GM12878 (cell line): ENCODE results near the gene LPIN1. TPM values are rescaled to one million over a fixed set of nuclear protein-coding genes. Genes with fewer than 3 reads are reported as not detected.
A peak's percentile ranks its signal among the peaks of the same experiment; 100 is the strongest.

ENCODE experiments used
- ATAC-seq: fragments of 200-7000 bp; cut with Tn5 transposase; 3 replicates; pipeline ENCODE4 v1.9.1; 2020; ENCODE audit warnings: mild to moderate bottlenecking, moderate library complexity
- BruUV-seq: library from RNA; stranded (reverse); fragments of 400-500 nt; replicated peaks from 2 replicates; lab custom pipeline; 2021; lab: Mats Ljungman, UMichigan
- CTCF ChIA-PET: fragments of 300-600 bp; sonication (Branson Sonifier 250); formaldehyde crosslinking; extraction: SDS; loops from one replicate; lab custom pipeline; 2021; ENCODE audit warnings: inconsistent platforms; lab: Yijun Ruan, JAX
- POLR2A ChIA-PET: fragments of 350-600 bp; formaldehyde crosslinking; extraction: SDS; loops from one replicate; lab custom pipeline; 2021; ENCODE audit warnings: inconsistent platforms; lab: Charles Lee
- RAD21 ChIA-PET: fragments of 300-600 bp; sonication (Branson Sonifier 250); formaldehyde crosslinking; loops from one replicate; lab custom pipeline; 2023; ENCODE audit warnings: antibody characterized with exemption; ENCODE audit not compliant: unreplicated experiment; lab: Charles Lee
- SMC1A ChIA-PET: fragments of 300-600 bp; sonication (Branson Sonifier 250); formaldehyde crosslinking; loops from one replicate; lab custom pipeline; 2023; ENCODE audit not compliant: unreplicated experiment, uncharacterized antibody; lab: Charles Lee
- DNase-seq: peaks from one replicate; pipeline ENCODE4 v3.0.0-alpha.2; 2011; ENCODE audit warnings: low read depth, low spot score
- FAIRE-seq: peaks from 3 replicates; lab custom pipeline; 2011; peaks lifted over from hg19 to GRCh38; lab: Jason Lieb, UNC
- H2AFZ ChIP-seq: 2 replicates; pipeline ENCODE4 v1.6.0; 2011; ENCODE audit warnings: low read depth, low read length, control low read depth; ENCODE audit not compliant: control insufficient read depth
- H3K27ac ChIP-seq: 2 replicates; pipeline ENCODE4 v1.5.1; 2011; ENCODE audit warnings: control low read depth; ENCODE audit not compliant: control insufficient read depth, insufficient read depth
- H3K27me3 ChIP-seq, 2 experiments: replicated peaks in 1 of 2; 2 replicates each; pipeline versions ENCODE4 v1.6.0 to v1.6.1; 2011; ENCODE audit warnings: low read length in 1 of 2; ENCODE audit not compliant: control insufficient read depth in 2 of 2, insufficient read depth in 2 of 2
- H3K36me3 ChIP-seq, 2 experiments: 2 replicates each; pipeline ENCODE4 v1.5.1; 2011; ENCODE audit warnings: low read length in 1 of 2; ENCODE audit not compliant: control insufficient read depth in 2 of 2, insufficient read depth in 2 of 2
- H3K4me1 ChIP-seq: 2 replicates; pipeline ENCODE4 v1.6.1; 2011; ENCODE audit warnings: mild to moderate bottlenecking, low read length, moderate library complexity, mixed read lengths; ENCODE audit not compliant: control insufficient read depth, insufficient read depth
- H3K4me2 ChIP-seq: 2 replicates; pipeline ENCODE4 v1.6.0; 2011; ENCODE audit warnings: control low read depth; ENCODE audit not compliant: control insufficient read depth, insufficient read depth
- H3K4me3 ChIP-seq: fragments of 200-600 bp; sonication (generic); 2 replicates; pipeline ENCODE4 v1.5.1; 2016
- H3K79me2 ChIP-seq: 2 replicates; pipeline ENCODE4 v1.6.0; 2011; ENCODE audit warnings: low read length; ENCODE audit not compliant: control insufficient read depth, insufficient read depth
- H3K9ac ChIP-seq: 2 replicates; pipeline ENCODE4 v1.8.0; 2011; ENCODE audit warnings: low read length, control low read depth, mixed read lengths; ENCODE audit not compliant: control insufficient read depth, insufficient read depth
- H3K9me3 ChIP-seq: replicated peaks from 3 replicates; pipeline ENCODE4 v1.5.1; 2011; ENCODE audit warnings: mild to moderate bottlenecking, low read length; ENCODE audit not compliant: control insufficient read depth, insufficient read depth
- H4K20me1 ChIP-seq: 2 replicates; pipeline ENCODE4 v1.6.0; 2011; ENCODE audit not compliant: control insufficient read depth, insufficient read depth
- BACH1 ChIP-seq: fragments of 450-650 bp; IDR thresholded peaks from 2 replicates; pipeline ENCODE4 v1.6.1; 2017; ENCODE audit warnings: mild to moderate bottlenecking, borderline replicate concordance
- CUX1 ChIP-seq: IDR thresholded peaks from 2 replicates; pipeline ENCODE4 v1.6.1; 2012; ENCODE audit warnings: improper control_type of control experiment, low read depth, low read length; ENCODE audit not compliant: insufficient replicate concordance
- DPF2 ChIP-seq: fragments of 450-650 bp; IDR thresholded peaks from 2 replicates; pipeline ENCODE4 v1.6.1; 2017; ENCODE audit warnings: mild to moderate bottlenecking
- ETV6 ChIP-seq, 2 experiments: fragments of 450-650 bp in 1 of 2; IDR thresholded peaks in 1 of 2; conservative IDR thresholded peaks in 1 of 2; 2 replicates each; pipeline ENCODE4 v1.6.1; 2014; ENCODE audit warnings: antibody characterized with exemption in 1 of 2, borderline replicate concordance in 1 of 2, low read depth in 1 of 2, mild to moderate bottlenecking in 1 of 2, moderate library complexity in 1 of 2
- GATAD2B ChIP-seq: fragments of 450-650 bp; conservative IDR thresholded peaks from 2 replicates; pipeline ENCODE4 v1.6.1; 2017; ENCODE audit warnings: low read depth, mild to moderate bottlenecking, moderate library complexity
- IKZF1 ChIP-seq: fragments of 450-650 bp; conservative IDR thresholded peaks from 2 replicates; pipeline ENCODE4 v1.6.1; 2017; ENCODE audit warnings: antibody characterized with exemption, mild to moderate bottlenecking
- MEF2A ChIP-seq: IDR thresholded peaks from 2 replicates; pipeline ENCODE4 v1.6.1; 2011; ENCODE audit warnings: low read depth, mild to moderate bottlenecking, low read length, moderate library complexity; ENCODE audit not compliant: insufficient read depth
- MTA3 ChIP-seq: IDR thresholded peaks from 2 replicates; pipeline ENCODE4 v1.6.1; 2012; ENCODE audit warnings: low read length, inconsistent platforms, borderline replicate concordance
- NFIC ChIP-seq: IDR thresholded peaks from 2 replicates; pipeline ENCODE4 v1.6.1; 2012; ENCODE audit warnings: low read depth, mild to moderate bottlenecking, inconsistent platforms, low read length, moderate library complexity
- NRF1 ChIP-seq: conservative IDR thresholded peaks from 2 replicates; pipeline ENCODE4 v1.6.1; 2011; ENCODE audit warnings: mild to moderate bottlenecking, low read depth, low read length, improper control_type of control experiment
- RCOR1 ChIP-seq: conservative IDR thresholded peaks from 2 replicates; pipeline ENCODE4 v1.6.1; 2012; ENCODE audit warnings: low read depth, low read length, improper control_type of control experiment
- SIN3A ChIP-seq: IDR thresholded peaks from 2 replicates; pipeline ENCODE4 v1.6.1; 2012; ENCODE audit warnings: low read depth, low read length, improper control_type of control experiment
- SUPT20H ChIP-seq: IDR thresholded peaks from 2 replicates; pipeline ENCODE4 v1.6.1; 2011; ENCODE audit warnings: low read depth, mild to moderate bottlenecking, low read length, moderate library complexity, borderline replicate concordance; ENCODE audit not compliant: control insufficient read depth
- USF2 ChIP-seq: IDR thresholded peaks from 2 replicates; pipeline ENCODE4 v1.6.1; 2011; ENCODE audit warnings: low read depth, low read length, improper control_type of control experiment, borderline replicate concordance
- ZNF274 ChIP-seq: IDR thresholded peaks from one replicate; pipeline ENCODE4 v1.8.0; 2011; ENCODE audit not compliant: insufficient read length, insufficient read depth
- WGBS: methylation state at CpG from one replicate; pipeline ENCODE4 v1.1.6; 2016; ENCODE audit warnings: low lambda C conversion rate; ENCODE audit not compliant: insufficient replicate concordance, insufficient coverage; ENCODE audit errors: missing lambda C conversion rate; 5-methylcytosine and 5-hydroxymethylcytosine counted together
- in situ Hi-C: fragments of 300-500 bp; cut with MboI; formaldehyde crosslinking; loops from 9 replicates; pipeline ENCODE4 v1.14.3; 2018; ENCODE audit warnings: mixed read lengths
- intact Hi-C: fragments of 100-400 bp; cut with micrococcal nuclease; formaldehyde crosslinking; loops from one replicate; pipeline ENCODE4 v1.14.2; 2022; ENCODE audit not compliant: unreplicated experiment
- polyA plus RNA-seq, 11 experiments: library from polyadenylated mRNA; depleted of rRNA in 4 of 11; unstranded in 6 of 11; stranded (reverse) in 5 of 11; fragments of >200 nt; fragmentation: Nextera tagmentation in 4 of 11; fragmentation: Illumina TruSeq in 1 of 11; extraction: Ambion mirVana in 4 of 11; extraction: Trizol in 1 of 11; gene quantifications; 1 replicate in 1 of 11; 2 replicates in 10 of 11; pipeline versions ENCODE4 v1.2.1 to v1.2.3, GENCODE V29; 2011 to 2016; ENCODE audit warnings: inconsistent platforms in 2 of 11, missing spikeins in 2 of 11, low read depth in 1 of 11
- total RNA-seq, 4 experiments: library from RNA; depleted of rRNA in 3 of 4; stranded (reverse); fragments of >200 nt in 3 of 4; fragmentation: Illumina TruSeq in 1 of 4; extraction: Trizol in 1 of 4; gene quantifications; 2 replicates each; pipeline versions ENCODE4 v1.2.1 to v1.2.3, GENCODE V29; 2013 to 2021
- TF ChIP-seq, protein P1 (sequence below): fragments of 450-650 bp; conservative IDR thresholded peaks from 2 replicates; pipeline ENCODE4 v1.6.1; 2017; ENCODE audit warnings: mild to moderate bottlenecking, moderate library complexity

The LPIN1 gene
- total and polyA plus RNA-seq, 10 of the 15 experiments (the other 5 are each of a cell fraction or from before 2014, with no cell fraction given), result 18.8 to 82.5 (median 50.3) TPM

DNA sequence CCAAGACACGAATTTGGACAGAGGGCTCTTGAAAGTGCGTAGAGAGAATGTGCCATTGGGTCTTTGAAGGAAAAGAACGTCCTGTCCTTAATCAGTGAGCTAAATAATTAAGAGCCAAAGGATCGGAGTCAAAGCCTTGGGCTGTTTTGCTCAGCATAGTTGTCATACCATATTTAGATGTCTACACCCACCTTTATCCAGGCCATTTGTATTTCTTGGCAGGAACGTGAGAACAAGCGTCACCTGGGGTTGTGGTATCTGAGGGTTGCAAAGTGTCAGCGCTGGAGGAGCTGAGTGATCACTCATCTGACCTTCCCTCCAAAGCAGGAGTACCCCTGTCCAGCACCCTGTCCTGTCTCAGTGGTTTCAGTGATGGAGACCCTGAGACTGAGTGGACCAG lies 4.5 kb downstream of the LPIN1 start:
- in situ Hi-C loops, result no loop called here
- peak overlapping the region; percentile 24; the same call in 1 of the 2 replicates for H3K4me3 ChIP-seq
- TF ChIP-seq SIN3A (no peak), MEF2A (no peak), NRF1 (no peak), RCOR1 (no peak), BACH1 (no peak; the same call in 1 of the 2 replicates), CUX1 (no peak), NFIC (no peak; the same call in 1 of the 2 replicates), MTA3 (no peak), IKZF1 (peak; percentile 74), DPF2 (peak; percentile 66; the same call in 1 of the 2 replicates), GATAD2B (no peak), ZNF274 (no peak), SUPT20H (no peak), USF2 (no peak), ETV6 (conservative IDR thresholded peaks at IDR 0.05 in 1 of 2, IDR thresholded peaks at IDR 0.05 in 1 of 2; ENCODE audit: borderline replicate concordance in 1 of 2, low read depth in 1 of 2) (no peak)
- TF ChIP-seq, protein P1, sequence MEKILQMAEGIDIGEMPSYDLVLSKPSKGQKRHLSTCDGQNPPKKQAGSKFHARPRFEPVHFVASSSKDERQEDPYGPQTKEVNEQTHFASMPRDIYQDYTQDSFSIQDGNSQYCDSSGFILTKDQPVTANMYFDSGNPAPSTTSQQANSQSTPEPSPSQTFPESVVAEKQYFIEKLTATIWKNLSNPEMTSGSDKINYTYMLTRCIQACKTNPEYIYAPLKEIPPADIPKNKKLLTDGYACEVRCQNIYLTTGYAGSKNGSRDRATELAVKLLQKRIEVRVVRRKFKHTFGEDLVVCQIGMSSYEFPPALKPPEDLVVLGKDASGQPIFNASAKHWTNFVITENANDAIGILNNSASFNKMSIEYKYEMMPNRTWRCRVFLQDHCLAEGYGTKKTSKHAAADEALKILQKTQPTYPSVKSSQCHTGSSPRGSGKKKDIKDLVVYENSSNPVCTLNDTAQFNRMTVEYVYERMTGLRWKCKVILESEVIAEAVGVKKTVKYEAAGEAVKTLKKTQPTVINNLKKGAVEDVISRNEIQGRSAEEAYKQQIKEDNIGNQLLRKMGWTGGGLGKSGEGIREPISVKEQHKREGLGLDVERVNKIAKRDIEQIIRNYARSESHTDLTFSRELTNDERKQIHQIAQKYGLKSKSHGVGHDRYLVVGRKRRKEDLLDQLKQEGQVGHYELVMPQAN, result no peak

More for the DNA sequence above, 4.5 kb downstream of the LPIN1 start:
- Histone ChIP-seq H3K79me2 (peaks cover 57% of the 10 kb centered on the region), H3K9ac (peak overlapping the region; percentile 44; the same call in 1 of the 2 replicates), H3K27ac (peak overlapping the region; percentile 86), H3K4me2 (peak overlapping the region; percentile 99), H3K4me1 (peaks cover 65% of the 10 kb centered on the region), H4K20me1 (no peaks in the 10 kb centered on the region), H2AFZ (no peak overlapping the region), H3K9me3 (no peaks in the 10 kb centered on the region), H3K36me3 (no peaks in the 10 kb centered on the region), H3K27me3 (no peaks in the 10 kb centered on the region)
- TSS peak; percentile 20 for BruUV-seq
- RAD21 ChIA-PET, result interaction anchor here (0.8 to 5.6 kb wide), 10 partner anchors 11 to 965 kb away, joined by 3 to 43 read pairs (median 4); partner anchors contain the start of gene TRIB2
- no peak for DNase-seq
- FAIRE-seq, result peak; percentile 27
- CTCF ChIA-PET, result interaction anchor here (0.7 to 28.9 kb wide), 7 partner anchors 10 to 256 kb away, joined by 3 to 684 read pairs (median 5); partner anchors contain the start of gene LPIN1
- peak; percentile 3 for ATAC-seq
- SMC1A ChIA-PET, result interaction anchor here (0.8 to 16.4 kb wide), 7 partner anchors 9 to 260 kb away, joined by 3 to 222 read pairs (median 5); partner anchors contain the start of gene LPIN1
- intact Hi-C loops, result loop anchor here (5.0 kb wide), 1 partner anchor 116 kb away; no protein-coding TSS in a partner anchor
- POLR2A ChIA-PET, result interaction anchor here (0.6 to 2.7 kb wide), 7 partner anchors 9 to 412 kb away, joined by 3 to 13 read pairs (median 3); no protein-coding TSS in a partner anchor
- WGBS, result 32% methylated on average over 7 of the region's 7 CpGs
